D721Med (cell line): ENCODE results near the gene PDCD7.
"Not testable (repeated sequence)": the region's sequence is repeated elsewhere in the genome, so short reads cannot be mapped to it uniquely, and the experiment has no call there.

Source experiments
- DNase-seq: peaks from one replicate; pipeline ENCODE4 v3.0.0; 2011; ENCODE audit warnings: low spot score; ENCODE audit not compliant: insufficient read length
- FAIRE-seq: peaks from 2 replicates; lab custom pipeline; 2011; peaks lifted over from hg19 to GRCh38; lab: Jason Lieb, UNC
- TF ChIP-seq, protein P1 (sequence below): IDR thresholded peaks from 2 replicates; pipeline ENCODE4 v1.5.1; 2012; ENCODE audit warnings: mild to moderate bottlenecking, control low read depth; ENCODE audit not compliant: insufficient read depth; ENCODE audit errors: missing control alignments

The PDCD7 gene

DNA sequence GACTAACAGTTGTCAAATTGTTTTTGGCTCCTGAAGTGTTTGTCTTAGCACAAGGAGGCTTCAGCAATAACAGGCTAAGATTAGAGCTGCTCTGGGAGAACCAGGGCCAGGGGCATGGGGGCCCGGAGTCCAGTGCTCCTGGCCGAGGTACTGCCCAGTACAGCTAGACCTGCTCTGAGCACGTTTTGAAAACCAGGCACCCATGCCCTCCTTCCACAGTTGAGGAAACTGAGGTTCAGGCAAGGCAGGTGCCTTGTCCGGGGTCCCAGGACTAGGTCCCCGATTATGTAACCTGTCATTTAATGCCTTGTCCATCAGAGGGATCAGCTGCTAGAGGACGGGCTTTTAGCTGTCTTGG, 37.9 kb downstream of the PDCD7 start:
- TF ChIP-seq, protein P1, sequence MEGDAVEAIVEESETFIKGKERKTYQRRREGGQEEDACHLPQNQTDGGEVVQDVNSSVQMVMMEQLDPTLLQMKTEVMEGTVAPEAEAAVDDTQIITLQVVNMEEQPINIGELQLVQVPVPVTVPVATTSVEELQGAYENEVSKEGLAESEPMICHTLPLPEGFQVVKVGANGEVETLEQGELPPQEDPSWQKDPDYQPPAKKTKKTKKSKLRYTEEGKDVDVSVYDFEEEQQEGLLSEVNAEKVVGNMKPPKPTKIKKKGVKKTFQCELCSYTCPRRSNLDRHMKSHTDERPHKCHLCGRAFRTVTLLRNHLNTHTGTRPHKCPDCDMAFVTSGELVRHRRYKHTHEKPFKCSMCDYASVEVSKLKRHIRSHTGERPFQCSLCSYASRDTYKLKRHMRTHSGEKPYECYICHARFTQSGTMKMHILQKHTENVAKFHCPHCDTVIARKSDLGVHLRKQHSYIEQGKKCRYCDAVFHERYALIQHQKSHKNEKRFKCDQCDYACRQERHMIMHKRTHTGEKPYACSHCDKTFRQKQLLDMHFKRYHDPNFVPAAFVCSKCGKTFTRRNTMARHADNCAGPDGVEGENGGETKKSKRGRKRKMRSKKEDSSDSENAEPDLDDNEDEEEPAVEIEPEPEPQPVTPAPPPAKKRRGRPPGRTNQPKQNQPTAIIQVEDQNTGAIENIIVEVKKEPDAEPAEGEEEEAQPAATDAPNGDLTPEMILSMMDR, result no peak
- FAIRE-seq (no peak), DNase-seq (no peak)

DNA sequence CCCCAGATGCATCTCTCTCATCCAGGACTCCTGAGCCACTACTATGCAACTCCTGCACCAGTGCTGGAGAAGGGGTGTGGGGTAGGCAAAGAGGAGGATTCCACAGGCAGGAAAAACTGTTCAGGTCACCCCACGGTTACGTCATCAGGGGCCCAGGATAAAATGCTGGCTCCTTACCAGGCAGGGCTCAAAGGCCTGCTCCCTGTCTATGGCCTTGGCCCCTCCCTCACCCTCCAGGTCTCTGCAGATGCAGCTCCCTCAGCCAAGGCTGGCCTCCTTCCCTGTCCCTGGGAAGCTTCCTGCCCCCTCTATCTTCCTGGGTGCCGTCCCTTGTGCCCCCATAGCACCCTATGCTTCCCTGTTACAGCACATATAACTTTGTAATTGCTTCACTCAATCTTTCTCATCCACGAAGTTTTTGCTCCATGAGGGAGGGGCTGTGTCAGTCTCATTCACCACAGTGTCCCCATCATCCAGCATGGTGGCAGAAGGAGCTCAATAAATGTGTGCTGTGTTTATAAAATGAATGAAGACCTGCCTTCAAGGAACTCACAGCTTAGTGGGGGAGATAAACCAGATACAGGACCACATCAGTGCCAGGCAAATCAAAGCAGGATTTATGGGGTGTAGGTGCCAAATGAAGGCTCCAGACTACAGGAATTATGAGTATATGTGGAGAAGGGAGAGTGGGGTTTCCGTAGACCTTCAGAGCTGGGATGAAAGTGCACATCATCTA, 38.4 kb downstream of the PDCD7 start:
- FAIRE-seq (no peak), DNase-seq (no peak)
- TF ChIP-seq, protein P1, result no peak

DNA sequence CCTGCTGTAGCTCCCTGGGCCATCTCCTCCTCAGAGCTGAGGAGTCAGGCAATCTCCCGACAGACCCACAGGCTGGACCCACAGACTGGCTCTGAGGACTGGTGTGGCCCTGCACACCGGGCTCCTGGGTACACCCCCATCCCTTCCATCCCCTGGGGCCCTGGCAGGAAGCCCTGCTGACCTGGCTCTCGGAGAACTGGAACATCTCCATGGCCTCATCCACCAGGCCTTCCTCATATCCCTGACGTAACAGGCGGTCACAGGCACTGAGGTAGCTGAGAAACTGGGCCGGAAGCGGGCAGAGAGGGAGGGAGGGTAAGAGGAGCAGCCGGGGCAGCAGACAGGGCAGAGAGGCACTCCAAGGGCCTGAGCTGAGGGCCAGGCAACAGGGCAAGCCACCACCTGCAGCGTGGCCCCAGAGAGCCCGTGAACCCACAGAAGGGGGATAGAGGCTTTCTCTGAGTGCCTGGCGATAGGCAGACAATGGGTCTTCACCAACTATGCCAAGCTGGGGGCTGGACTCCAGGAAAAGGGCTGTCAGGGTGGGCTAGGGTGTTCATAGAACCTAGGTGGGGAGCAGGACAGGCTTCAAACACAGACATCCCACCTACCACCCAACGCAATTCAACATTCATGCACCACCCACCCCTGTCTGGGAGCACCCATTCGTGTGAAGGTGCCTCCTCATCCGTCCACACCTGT, 39.2 kb downstream of the PDCD7 start:
- TF ChIP-seq, protein P1, result no peak
- no peak for FAIRE-seq
- DNase-seq, result no peak

DNA sequence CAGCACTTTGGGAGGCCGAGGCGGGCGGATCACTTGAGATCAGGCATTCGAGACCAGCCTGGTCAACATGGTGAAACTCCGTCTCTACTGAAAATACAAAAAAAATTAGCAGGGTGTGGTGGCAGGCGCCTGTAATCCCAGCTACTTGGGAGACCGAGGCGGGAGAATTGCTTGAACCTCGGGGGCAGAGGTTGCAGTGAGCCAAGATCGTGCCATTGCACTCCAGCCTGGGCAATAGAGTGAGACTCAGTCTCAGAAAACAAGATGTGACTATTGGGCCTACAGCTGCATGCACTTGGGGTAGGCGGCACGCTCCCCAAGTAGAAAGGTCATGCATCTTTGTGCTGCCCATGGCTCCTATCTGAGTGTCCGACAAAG, 39.8 kb downstream of the PDCD7 start:
- not testable (repeated sequence) for FAIRE-seq, DNase-seq

DNA sequence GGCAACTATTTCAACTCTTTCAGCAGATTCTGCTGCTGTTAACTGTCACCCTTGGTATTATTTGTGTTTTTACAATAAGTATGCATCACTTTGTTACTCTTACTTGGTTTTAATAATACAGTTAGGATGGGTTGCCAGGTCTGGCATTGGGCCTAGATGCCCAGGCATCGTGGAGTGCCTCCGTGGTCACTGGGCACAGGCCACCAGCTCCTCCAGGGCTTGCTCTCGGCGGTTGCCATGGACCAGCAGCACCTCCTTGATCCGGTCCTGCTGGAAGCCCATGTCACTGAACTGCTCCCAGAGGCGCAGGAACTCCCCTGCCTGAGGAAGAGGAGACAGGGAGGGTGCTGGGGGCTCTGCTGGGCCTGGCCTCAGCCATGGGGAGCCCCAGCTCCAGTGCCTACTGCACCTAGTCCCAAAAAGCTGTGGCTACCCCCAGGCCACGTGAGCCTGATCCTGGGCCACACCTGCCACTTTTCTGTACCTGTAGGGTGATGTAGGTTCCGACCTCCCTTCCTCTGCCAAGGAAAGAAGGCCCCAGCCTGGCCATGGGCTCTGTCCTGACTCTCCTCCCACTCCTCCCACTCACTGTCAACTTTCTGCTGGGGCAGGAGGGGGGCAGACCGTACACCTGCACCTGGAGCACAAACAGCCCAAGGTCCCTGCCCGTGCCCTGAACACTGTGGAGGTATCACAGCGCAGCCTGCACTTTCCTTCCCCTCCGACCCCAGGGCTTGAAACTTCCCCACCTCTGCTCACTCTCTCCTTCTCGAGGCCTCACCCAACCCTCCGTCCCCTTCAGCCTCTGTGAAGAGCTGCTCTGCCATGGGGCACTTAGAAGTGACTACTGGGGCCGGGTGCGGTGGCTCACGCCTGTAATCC, 40.5 kb downstream of the PDCD7 start:
- FAIRE-seq (no peak), DNase-seq (no peak)
- TF ChIP-seq, protein P1, result no peak

DNA sequence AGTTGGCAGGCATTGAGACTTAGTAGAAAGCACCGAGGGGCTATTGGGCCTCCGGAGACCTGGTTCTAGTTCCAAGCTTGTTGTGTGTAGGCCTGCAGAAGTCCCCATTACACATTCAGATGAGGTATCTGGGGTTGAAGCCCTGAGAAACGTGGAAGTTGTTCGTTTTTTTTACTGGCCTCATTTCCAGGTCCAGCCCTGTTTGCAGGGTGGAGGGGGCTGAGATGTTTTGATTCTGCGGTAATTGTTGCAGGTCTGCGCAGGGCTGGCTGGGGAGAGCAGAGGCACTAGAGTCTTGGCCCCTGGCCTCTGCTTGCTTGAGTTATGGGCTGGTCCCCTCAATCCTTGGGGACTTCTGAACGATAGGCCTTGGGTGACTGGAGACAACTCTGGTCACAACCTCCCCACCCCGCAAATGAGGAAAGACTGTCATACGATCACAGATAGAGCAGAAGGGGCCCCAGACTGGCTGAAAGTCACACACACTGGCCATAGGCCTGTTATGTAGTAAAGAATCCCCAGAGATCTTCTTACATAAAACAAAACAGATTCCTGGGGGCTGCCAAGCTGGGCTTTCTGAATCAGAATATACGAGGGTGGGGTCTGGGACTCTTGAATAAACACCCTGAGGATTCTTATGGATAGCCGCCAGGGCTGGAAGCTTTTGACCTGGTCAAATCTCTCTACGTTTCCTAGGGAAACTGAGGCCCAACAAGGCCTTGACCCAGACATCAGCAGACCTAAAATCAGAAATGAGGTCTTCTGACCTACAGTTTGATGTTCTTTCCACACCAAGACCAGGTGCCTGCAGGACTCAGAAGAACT, 41.5 kb downstream of the PDCD7 start:
- TF ChIP-seq, protein P1, result no peak
- no peak for FAIRE-seq
- no peak for DNase-seq
